GM21390 (cell line): Measurements from ENCODE around the gene HHLA2.

Source experiments
- ATAC-seq: cut with Tn5 transposase; IDR thresholded peaks from one replicate; pipeline ENCODE4 v1.9.1; 2021; ENCODE audit not compliant: unreplicated experiment

The HHLA2 gene

DNA sequence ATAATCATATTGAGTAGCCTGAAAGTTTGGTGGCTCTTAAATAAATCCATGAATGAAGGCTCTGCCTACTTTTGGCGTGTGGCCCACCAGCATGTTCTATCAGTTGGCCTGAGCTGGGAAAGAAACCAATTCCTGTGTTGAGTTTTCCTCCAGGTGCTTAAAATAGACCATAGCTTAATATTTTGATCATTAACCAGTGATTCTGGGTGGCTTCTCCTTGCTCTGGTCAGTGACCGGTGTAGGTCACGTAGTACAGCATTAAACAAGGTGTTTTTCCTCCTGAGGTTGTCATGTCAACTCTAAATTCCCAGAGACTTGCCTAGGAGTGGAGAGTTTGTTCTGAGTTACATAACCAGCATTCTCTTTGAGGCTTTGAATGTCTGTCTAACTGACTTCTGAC, 1.3 kb downstream of the HHLA2 start:
- ATAC-seq = no peak

DNA sequence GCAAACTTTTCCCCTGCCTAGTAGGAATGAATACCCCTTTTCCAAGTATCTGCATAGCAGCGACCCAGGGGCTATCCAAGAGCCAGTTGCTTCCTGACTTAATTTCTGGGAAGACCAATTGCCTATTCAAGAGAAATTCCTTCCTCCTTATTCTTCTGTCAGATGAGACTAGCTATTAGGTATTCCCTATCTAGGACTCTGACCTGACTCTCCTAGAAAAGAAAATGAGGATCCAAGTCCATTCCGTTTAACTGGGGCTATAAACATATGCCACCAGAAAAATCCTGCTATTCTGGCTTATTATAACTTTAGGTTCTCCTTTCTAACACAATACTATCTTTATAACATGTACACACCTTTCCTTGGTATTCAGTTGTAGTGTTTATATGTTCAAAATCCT, 1.7 kb downstream of the HHLA2 start:
- no peak for ATAC-seq

DNA sequence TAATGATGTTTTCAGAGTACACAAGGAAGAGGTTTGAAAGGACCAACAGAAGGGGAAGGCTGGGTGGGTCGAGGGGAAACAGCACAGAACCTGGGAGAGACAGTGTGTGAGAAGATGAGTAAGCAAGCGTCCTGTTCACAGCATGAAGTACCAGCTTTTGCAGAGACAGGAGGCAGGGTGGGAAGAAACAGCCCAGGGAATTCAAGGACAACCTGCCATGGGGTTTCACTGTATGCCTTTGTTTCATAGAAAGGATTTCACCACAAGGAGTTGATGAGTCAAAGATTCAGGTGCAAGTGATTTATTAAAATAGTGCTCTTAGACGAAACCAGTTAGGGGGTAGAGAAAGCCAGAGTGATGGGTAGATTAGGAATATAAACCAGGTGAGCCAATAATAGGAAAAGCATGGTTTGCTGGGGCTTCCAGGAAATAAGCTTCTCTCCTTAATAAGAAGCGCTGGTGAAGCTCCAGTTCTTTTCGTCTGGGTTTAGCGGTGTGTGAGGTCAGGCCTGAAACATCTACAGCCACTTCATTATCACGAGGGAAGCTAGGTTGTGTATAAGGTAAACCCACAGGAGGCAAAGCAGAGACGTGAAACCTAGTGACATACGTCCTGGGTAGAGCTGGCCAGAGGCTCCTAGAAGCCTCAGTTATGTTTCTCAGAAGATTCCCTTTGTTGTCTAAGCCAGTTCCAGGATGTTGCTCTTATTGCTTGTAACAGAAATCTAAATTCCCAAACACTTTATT, 3.9 kb downstream of the HHLA2 start:
- ATAC-seq = no peak

DNA sequence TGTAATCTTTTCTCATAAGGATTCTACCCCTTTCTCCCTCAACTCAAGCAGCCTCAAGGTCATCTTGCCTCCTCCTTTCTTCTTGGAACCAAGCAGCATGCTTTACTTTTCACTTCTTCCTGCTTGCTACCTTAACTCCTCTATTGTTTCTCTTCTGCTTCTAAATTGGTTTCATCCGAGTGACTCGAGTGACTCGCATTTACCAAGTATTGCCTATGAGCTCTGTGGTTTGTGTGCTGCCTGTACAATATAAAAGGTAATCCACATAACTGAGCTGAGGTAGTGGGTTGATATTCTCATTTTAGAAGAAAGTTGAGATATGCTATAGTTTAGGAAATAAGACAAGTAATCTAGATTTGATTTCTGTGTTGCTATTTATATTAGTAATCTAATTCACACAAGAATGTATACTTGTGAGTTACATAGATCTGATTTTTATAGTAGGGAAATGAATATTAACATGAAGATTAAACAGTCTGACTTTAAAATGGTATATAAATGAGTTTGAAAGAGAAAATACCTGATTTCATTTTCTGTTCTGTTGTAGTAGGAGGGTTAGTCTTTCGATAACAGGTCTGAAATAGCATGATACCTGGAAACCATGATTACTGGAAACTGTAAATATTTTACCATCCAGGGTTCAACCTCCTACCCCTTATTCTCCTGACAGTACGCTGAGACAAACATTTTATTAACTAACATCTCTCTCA, 5.5 kb downstream of the HHLA2 start:
- peak; percentile 64 for ATAC-seq

DNA sequence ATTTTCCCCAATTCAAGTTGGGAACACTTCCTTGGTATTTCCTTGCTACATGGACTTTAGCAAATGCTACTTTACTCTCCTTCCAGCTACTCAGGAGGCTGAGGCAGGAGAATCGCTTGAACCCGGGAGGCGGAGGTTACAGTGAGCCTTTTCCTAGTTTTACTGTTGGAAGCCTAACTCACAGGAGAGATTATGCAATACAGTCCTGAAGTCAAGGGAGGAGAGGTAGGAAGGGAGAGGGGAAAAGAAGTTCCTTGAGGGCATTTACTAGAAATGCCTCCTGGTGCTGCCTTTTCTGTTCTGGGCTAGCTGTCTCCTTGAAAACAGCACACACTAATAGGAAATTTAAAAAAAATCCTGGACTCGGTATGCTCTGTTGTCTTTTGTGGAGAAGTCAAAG, 6.2 kb downstream of the HHLA2 start:
- ATAC-seq = no peak

DNA sequence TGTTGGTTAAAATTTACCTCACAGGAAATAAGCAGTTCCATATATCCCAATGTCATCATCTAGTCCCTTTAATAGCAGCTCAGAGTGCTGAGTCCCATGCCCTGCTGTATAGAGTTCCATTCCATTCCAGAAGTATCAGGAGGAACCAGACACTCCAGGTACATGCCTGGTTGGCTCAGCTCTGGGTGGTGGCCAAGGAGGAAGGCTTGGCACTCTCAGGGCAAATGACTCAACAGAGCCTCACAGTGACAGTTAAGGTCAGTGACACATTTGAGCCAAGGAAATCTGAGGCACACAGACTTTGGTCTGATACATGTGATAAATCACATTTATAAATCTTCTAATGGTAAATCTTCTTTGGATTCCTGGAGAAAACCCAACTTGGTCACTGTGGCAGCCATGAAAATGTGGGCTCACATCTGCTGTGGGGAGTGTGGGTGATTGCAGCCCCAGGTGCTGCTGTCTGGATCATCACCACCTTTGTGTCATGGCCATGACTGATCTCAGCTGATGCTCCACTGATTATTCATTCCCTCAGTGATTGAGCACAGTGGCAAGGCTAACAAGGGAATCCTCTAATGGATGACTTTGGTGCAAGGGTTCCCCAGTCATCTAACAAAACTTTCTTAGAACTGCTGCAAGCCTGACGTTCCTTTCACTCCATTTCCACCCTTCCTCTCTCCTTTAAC, 9.3 kb downstream of the HHLA2 start:
- ATAC-seq = no peak

DNA sequence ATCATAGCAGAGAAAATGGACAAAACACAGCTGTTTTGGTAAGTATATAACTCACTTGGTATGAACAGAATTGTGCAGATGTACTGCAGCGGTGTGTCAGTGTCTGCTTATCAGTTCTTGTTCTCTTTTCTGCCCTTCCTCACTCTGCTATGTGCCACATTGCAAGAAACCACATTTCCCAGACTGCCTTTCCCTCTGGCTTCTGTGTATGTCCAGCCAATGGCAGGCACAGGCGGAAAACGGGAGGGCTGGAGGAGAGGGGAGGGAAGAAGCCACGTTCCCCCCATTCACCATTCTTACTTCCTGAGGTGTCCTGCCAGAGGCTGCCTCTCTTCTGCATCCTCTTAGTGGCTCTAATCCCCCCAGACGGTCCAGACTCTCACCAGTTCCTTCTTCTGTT, 15.4 kb downstream of the HHLA2 start:
- no peak for ATAC-seq

DNA sequence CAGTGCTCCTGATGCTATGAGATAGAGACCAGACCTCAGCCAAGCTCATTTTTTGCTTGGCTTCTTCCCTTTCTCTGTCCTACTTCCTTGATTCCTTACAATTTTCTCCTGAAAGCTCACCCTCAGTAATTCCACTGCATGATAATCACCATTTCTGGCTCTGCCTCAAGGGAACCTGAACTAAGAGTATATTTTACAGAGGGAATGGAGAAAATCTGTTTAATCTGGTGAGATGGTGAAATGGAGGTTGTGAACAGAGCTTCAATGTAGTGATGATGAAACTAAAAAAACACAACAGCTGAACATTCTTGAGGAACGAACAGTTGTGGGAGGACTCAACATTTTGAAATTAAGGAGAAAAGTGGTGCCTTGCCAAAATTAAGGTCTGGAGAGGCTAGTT, 16.3 kb downstream of the HHLA2 start:
- ATAC-seq = no peak

DNA sequence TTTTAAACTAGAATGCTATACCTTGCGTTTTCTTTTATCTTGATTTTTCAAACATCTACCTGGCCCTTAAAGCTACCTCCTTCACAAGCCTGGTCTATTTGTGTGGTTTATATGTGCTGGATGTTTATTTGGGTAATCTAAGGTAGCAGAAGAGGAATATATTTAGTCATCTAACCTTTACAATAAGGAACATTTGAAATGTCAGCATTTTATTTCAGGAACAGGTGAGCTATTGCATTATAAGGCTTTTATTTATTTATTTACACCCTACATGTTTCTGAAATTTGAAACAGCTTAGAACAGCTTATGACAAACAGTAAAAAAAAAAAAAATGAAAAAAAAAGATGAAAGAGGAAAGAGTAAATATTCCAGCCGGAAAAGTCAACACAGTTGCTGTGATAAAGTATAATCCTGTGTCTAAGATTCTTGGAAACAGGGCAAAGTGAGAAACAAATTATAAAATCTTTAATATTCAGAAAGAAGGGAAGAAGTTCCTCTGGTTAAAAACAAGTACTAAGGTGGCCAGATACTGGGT, 19.5 kb downstream of the HHLA2 start:
- ATAC-seq = no peak

DNA sequence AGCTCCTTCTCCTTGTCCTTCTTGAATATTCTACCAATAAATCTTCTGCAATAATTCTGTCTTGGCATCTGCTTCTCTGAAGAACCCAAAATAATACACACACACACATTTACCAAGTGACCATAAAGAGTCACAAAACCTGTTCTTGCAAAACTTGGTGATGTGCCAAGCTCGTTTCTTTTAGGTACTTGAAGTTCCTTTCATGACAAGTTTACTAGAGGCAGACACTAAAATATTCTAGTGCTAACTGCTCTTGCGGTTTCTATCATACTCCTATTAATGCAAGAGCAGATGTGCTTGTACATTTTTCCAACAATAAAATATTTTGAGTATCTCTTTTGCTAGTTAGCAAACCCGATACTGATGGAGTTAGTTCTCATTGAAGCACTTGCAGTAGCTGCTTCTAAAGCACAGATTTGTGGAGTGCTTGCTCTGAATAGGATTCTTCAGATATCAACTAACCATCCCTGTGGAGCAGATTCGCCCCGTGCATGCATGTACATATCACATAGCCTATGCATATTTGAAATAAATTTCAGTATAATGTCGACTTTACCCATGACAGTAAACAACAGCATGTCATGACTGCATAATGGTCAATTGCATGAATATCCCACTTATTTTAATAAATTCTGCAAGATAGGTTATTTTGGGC, 23.2 kb downstream of the HHLA2 start:
- no peak for ATAC-seq

DNA sequence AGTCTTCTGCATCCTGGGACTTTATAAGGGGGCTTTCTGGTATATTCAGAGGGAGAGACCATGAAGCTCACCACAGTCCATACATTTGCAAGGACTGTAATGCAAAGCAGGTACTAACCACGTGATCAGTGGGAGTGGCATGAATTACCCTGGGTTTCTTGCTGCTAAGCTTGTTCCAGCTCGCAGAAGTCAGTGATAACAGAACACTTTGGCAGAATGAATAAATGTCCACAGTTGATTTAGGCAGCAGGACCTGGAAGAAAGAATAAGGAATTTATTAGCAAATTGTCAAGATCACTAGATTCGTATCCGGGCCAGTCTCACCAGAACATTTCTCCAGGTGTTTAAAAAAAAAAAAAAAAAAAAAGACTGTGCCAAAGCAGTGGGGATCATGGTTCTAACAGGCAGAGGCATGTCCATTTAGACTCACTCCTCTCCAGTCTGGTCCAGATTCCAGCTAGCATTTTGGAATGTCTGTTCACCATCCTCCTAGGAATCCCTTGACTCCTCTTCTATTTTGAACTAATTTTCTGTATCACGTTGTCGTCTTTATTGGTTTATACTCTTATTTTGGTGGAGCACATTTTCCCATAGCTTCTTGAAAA, 24.5 kb downstream of the HHLA2 start:
- ATAC-seq = no peak

DNA sequence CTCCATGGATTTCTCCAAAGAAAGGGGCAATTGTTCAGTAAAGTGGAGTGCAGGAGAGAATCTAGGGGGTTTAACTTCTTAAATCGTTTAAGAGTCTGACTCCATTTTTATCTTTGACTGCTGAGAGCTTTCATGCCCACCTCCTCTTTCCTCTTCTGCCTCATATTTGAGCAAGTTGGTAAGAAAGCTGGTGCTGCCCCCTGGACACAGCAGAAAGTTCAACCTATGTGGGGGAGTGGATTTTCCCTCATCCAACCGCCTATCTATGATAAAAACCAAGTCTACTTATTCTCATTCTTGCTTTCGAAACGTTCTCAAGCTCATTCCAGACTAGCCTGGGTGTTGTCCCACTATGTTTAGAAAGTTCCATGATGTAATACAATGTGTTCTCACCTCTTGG, 26.0 kb downstream of the HHLA2 start:
- ATAC-seq = no peak

DNA sequence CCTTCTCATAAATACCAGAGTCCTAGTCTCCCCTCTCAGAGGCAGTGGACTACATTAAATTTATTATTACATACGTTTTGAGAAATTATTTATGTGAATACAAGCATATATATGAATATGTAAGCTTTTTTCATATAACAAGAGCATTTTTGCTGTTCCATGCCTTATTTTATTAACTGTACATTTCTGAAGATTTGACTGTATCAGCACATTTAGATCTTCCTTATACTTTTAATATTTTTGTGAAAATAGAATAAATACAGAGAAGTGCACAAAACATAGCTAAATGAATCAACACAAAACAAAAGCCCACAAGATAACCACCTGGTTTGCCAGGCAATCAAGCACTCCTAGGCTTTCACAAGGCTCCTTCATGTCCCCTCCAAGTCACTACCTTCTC, 27.8 kb downstream of the HHLA2 start:
- ATAC-seq = no peak

DNA sequence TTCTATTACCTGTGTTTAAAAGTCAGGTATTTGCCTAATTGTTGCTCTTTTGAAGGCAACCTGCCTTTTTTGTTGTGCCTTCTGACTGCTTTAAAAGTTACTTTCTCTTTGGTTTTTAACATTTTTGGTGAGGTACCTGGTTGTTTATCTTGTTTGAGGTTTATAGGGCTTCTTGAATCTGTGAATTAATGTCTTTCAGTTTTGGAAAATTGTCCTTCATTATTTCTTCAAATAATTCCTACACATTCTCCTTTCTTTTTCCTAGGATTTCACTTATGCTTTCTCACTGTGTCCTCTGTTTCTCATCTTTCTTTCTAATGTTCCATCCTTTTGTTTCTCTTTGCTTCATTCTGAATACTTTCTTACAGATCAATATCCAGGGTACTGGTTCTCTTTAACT, 30.8 kb downstream of the HHLA2 start:
- no peak for ATAC-seq

DNA sequence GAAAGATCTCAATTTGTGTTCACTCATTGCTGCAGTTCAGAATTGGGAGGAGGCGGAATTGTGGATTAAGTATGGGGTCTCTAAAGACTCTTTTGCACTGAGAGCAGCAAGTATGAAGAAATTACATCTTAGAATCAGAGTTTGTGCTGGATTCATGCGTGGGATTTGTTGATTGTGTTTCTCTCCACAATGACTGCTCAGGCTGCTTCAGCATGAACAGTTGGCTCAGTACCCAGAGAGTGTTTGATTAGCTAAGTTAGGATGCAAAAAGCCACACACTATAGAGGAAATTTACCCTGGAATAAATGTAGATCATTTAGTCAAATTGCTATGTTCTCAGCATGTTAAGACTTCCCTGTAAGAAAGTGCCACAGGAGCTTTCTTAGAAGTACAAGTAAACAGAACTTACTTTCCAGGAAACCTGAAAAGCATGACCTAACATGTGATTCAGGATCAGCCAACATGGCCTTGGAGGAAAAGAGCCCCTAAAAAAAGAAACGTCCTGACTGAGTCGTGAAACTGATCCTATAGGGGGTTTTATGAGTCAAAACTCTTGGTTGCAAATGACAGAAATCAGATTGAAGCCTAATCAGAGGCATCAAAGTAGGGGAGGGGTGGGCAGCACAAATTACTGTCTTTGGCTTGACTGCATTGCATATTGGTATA, 32.6 kb downstream of the HHLA2 start:
- no peak for ATAC-seq

DNA sequence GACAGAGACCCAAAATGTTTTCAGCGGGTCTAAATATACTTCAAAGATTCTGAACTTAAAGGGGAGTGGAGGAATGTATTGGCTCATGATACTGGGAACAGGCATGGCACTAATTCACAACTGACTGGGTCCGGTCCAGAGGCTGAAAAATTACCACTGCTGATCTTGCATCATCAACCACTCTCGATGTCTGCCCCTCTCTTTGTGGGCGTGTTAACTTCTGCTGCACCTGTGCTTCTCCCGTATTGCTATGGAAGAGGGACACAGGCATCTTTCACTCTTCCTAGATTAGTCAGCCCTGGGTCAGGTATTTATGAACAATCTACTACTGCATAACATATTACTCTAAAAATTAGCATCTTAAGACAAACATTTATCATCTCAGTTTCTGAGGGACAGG, 33.2 kb downstream of the HHLA2 start:
- no peak for ATAC-seq

DNA sequence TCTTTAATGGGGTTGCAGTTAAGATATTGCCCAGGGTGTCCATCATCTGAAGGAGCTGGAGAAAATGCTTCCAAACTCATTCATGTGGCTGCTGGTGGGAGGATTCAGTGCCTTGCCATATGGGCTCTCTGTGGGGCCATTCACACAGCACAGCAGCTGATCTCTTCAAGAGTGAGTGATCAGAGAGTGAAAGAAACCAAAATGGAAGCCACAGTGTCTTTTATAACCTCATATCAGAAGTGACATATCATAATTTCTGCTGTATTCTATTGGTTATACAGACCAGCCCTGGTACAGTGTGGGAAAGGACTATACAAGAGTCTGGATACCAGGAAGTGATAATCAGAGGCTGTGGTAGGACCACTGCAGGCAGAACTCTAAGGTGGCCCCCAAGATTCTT, 33.6 kb downstream of the HHLA2 start:
- ATAC-seq = no peak

DNA sequence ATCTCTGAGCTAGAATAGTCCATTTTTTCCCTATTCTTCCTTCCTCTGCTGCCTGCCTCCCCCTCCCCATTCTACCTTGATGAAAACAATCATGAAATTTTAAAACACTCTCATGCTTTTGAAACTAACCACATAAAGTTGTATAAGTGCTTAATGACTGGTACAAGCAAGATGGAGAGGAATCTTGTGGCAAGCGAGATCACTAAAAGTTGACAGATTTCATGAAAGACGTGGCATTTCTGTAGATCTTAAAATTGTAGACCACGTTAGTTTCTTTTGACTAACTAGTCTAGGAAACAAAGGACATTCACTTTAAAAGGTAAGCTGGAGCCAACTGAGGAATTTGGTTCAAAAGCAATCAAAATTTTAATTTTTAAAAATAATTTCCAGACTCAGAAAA, 35.4 kb downstream of the HHLA2 start:
- ATAC-seq = no peak

DNA sequence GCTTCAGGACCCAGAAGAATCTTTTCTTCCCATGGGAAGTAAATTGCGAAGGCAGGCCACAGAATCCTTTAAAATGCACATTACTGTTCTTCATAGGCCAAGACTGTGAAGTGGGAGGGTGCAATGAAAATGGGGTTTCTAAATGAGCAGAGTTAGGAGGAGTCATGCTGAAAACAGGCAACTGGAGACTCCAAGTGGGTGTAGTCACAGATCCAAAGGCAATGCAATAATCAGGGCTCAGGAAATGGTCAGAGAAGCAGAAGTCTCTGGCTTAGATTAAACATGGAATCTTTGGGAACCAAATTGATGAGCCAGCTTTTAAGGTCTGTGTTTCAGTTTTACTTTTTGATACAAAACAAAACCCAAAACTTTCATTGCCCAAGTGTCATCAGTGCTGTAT, 37.6 kb downstream of the HHLA2 start:
- ATAC-seq = no peak

DNA sequence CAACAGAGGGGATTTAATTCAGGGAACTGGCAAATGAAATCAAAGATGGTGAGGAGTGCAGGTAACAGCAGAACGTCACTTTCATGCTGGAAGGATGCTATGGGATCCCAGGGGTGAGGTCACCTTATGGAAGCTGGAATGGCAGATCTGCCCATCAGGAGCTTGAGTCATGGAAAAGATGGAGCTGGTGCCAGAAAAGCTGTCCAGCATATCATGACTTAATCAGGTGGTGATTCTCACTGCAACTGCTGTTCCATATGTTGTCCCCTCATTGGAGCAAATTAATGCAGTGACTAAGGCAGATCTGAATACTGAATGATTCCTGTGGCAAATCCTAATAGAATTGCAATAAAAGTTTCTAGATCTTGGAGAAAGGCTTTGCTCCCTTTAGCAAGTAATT, 38.4 kb downstream of the HHLA2 start:
- no peak for ATAC-seq
